Neural cell (in vitro differentiated cells): Measurements from ENCODE around the gene INPP5F. TPM values are rescaled to one million over a fixed set of nuclear protein-coding genes. Genes with fewer than 3 reads are reported as not detected.

Experiments
- H2AFZ ChIP-seq: fragments of 200-600, 300-800 bp; sonication (generic), shearing (Covaris generic); 2 replicates; pipeline ENCODE4 v1.6.0; 2014; ENCODE audit warnings: low read depth, mild to moderate bottlenecking, antibody characterized with exemption, low read length, moderate library complexity
- H3F3A ChIP-seq: fragments of 200-600 bp; shearing (Covaris generic); 2 replicates; pipeline ENCODE4 v1.6.1; 2016; ENCODE audit warnings: mild to moderate bottlenecking, moderate library complexity, mixed read lengths, antibody characterized with exemption, low read length; ENCODE audit not compliant: insufficient read depth, poor library complexity, severe bottlenecking
- H3K27ac ChIP-seq: fragments of 200-600, 300-800 bp; sonication (generic), shearing (Covaris generic); 2 replicates; pipeline ENCODE4 v1.5.1; 2014; ENCODE audit warnings: mild to moderate bottlenecking, low read length, moderate library complexity
- H3K27me3 ChIP-seq: fragments of 300-800, 200-600 bp; sonication (generic), shearing (Covaris generic); 2 replicates; pipeline ENCODE4 v1.6.0; 2014; ENCODE audit warnings: mild to moderate bottlenecking, low read depth, low read length, moderate library complexity; ENCODE audit not compliant: insufficient read depth
- H3K36me3 ChIP-seq: fragments of 300-800, 200-600 bp; sonication (generic), shearing (Covaris generic); 2 replicates; pipeline ENCODE4 v1.5.1; 2014; ENCODE audit warnings: mild to moderate bottlenecking, antibody characterized with exemption, low read length, moderate library complexity; ENCODE audit not compliant: insufficient read depth
- H3K4me2 ChIP-seq: fragments of 300-800, 200-600 bp; sonication (generic), shearing (Covaris generic); 2 replicates; pipeline ENCODE4 v1.6.0; 2014; ENCODE audit warnings: mild to moderate bottlenecking, low read length
- H3K4me3 ChIP-seq: fragments of 300-800, 200-600 bp; sonication (generic), shearing (Covaris generic); 2 replicates; pipeline ENCODE4 v1.5.1; 2014; ENCODE audit warnings: mild to moderate bottlenecking, low read length, moderate library complexity
- H3K79me2 ChIP-seq: fragments of 200-600 bp; shearing (Covaris generic); replicated peaks from 2 replicates; pipeline ENCODE4 v1.6.0; 2014; ENCODE audit warnings: mild to moderate bottlenecking, low read length, moderate library complexity; ENCODE audit not compliant: insufficient read depth
- H3K9ac ChIP-seq: fragments of 300-800, 200-600 bp; sonication (generic), shearing (Covaris generic); 2 replicates; pipeline ENCODE4 v1.6.1; 2016; ENCODE audit warnings: mild to moderate bottlenecking, low read length, mixed read lengths
- H3K9me2 ChIP-seq: fragments of 200-600 bp; shearing (Covaris generic); 2 replicates; pipeline ENCODE4 v1.6.1; 2016; ENCODE audit warnings: mild to moderate bottlenecking, low read length, mixed read lengths; ENCODE audit not compliant: insufficient read depth
- H3K9me3 ChIP-seq: fragments of 200-600, 300-800 bp; sonication (generic), shearing (Covaris generic); 2 replicates; pipeline ENCODE4 v1.6.1; 2016; ENCODE audit warnings: mild to moderate bottlenecking, mixed run types, low read length, moderate library complexity, mixed read lengths
- H4K20me1 ChIP-seq: fragments of 200-600 bp; shearing (Covaris generic); 2 replicates; pipeline ENCODE4 v1.6.1; 2016; ENCODE audit warnings: mild to moderate bottlenecking, mixed run types; ENCODE audit not compliant: insufficient read depth
- CTCF ChIP-seq: fragments of 450-650 bp; IDR thresholded peaks from 2 replicates; pipeline ENCODE4 v1.5.1; 2014; ENCODE audit warnings: antibody characterized with exemption, mild to moderate bottlenecking, moderate library complexity; ENCODE audit not compliant: poor library complexity, severe bottlenecking
- EP300 ChIP-seq: fragments of 450-650 bp; conservative IDR thresholded peaks from 2 replicates; pipeline ENCODE4 v1.6.1; 2014; ENCODE audit warnings: antibody characterized with exemption, mild to moderate bottlenecking, moderate library complexity; ENCODE audit not compliant: poor library complexity, severe bottlenecking
- EZH2 ChIP-seq: fragments of 200-600, 300-800 bp; shearing (Covaris generic), sonication (generic); IDR thresholded peaks from 2 replicates; pipeline ENCODE4 v1.6.1; 2014; ENCODE audit warnings: antibody characterized with exemption, low read length, borderline replicate concordance, mild to moderate bottlenecking; ENCODE audit not compliant: insufficient read depth, poor library complexity, severe bottlenecking
- MXI1 ChIP-seq: fragments of 450-650 bp; conservative IDR thresholded peaks from 2 replicates; pipeline ENCODE4 v1.6.1; 2014; ENCODE audit warnings: antibody characterized with exemption, mild to moderate bottlenecking; ENCODE audit not compliant: poor library complexity, severe bottlenecking
- POLR2AphosphoS5 ChIP-seq: IDR thresholded peaks from 2 replicates; pipeline ENCODE4 v1.6.1; 2012
- RAD21 ChIP-seq: fragments of 450-650 bp; conservative IDR thresholded peaks from 2 replicates; pipeline ENCODE4 v1.6.1; 2014; ENCODE audit warnings: antibody characterized with exemption, mild to moderate bottlenecking, moderate library complexity
- REST ChIP-seq: IDR thresholded peaks from 2 replicates; pipeline ENCODE4 v1.6.1; 2012; ENCODE audit warnings: borderline replicate concordance
- SMC3 ChIP-seq: fragments of 450-650 bp; conservative IDR thresholded peaks from 2 replicates; pipeline ENCODE4 v1.6.1; 2014; ENCODE audit warnings: antibody characterized with exemption, mild to moderate bottlenecking, moderate library complexity; ENCODE audit not compliant: poor library complexity
- TAF1 ChIP-seq: IDR thresholded peaks from 2 replicates; pipeline ENCODE4 v1.6.1; 2012; ENCODE audit warnings: low read depth
- polyA plus RNA-seq: library from polyadenylated mRNA; depleted of rRNA; stranded (reverse); fragments of >200 nt; gene quantifications from 2 replicates; pipeline ENCODE4 v1.2.3, GENCODE V29; 2014

INPP5F gene
- polyA plus RNA-seq, 1 donor from 2014 or later: 114 TPM

- no peak overlapping the region for H3K9ac ChIP-seq
- no peak overlapping the region for H3K4me2 ChIP-seq
- no peak for TF ChIP-seq MXI1
- H2AFZ ChIP-seq: no peak overlapping the region
- peaks cover 3% of the 10 kb centered on the region for H3K36me3 ChIP-seq
- no peaks in the 10 kb centered on the region for H3K27me3 ChIP-seq
- no peaks in the 10 kb centered on the region for H3K9me2 ChIP-seq
- no peak overlapping the region for H3K27ac ChIP-seq
- peaks cover 3% of the 10 kb centered on the region for H3K9me3 ChIP-seq
- peaks cover 17% of the 10 kb centered on the region for H3K79me2 ChIP-seq
- no peaks in the 10 kb centered on the region for H4K20me1 ChIP-seq
- no peak overlapping the region for H3K4me3 ChIP-seq
- H3F3A ChIP-seq: no peaks in the 10 kb centered on the region
These were observed 17.2 kb downstream of the INPP5F start for GRCh38 chr10:119742947-119743648.

GRCh38 chr10:119747940-119748339 is 22.1 kb downstream of the INPP5F start:
- no peak overlapping the region for H3K4me3 ChIP-seq
- peaks cover 4% of the 10 kb centered on the region for H3K79me2 ChIP-seq
- no peaks in the 10 kb centered on the region for H3K27me3 ChIP-seq
- no peak overlapping the region for H3K4me2 ChIP-seq
- no peaks in the 10 kb centered on the region for H4K20me1 ChIP-seq
- peaks cover 3% of the 10 kb centered on the region for H3K36me3 ChIP-seq
- H3K9me3 ChIP-seq: peaks cover 5% of the 10 kb centered on the region
- TF ChIP-seq EP300 (no peak), MXI1 (no peak), TAF1 (no peak), SMC3 (no peak)
- no peaks in the 10 kb centered on the region for H3K9me2 ChIP-seq
- H2AFZ ChIP-seq: no peak overlapping the region
- no peak overlapping the region for H3K9ac ChIP-seq
- H3F3A ChIP-seq: no peaks in the 10 kb centered on the region
- no peak overlapping the region for H3K27ac ChIP-seq

GRCh38 chr10:119748871-119749270 is 23.0 kb downstream of the INPP5F start:
- Histone ChIP-seq H3K27ac (no peak overlapping the region), H3K79me2 (peaks cover 4% of the 10 kb centered on the region), H2AFZ (no peak overlapping the region), H3K36me3 (peaks cover 3% of the 10 kb centered on the region), H3K9ac (no peak overlapping the region), H3F3A (no peaks in the 10 kb centered on the region), H3K4me3 (no peak overlapping the region), H4K20me1 (no peaks in the 10 kb centered on the region), H3K9me3 (peaks cover 5% of the 10 kb centered on the region), H3K27me3 (no peaks in the 10 kb centered on the region), H3K9me2 (no peaks in the 10 kb centered on the region), H3K4me2 (no peak overlapping the region)
- TF ChIP-seq SMC3: no peak
- TF ChIP-seq MXI1: no peak
- no peak for TF ChIP-seq CTCF
- TF ChIP-seq REST: no peak
- no peak for TF ChIP-seq POLR2AphosphoS5
- TF ChIP-seq TAF1: no peak
- TF ChIP-seq EP300: no peak
- no peak for TF ChIP-seq EZH2
- no peak for TF ChIP-seq RAD21
